ENCODE results near the gene ZBTB48. TPM values are rescaled to one million over a fixed set of nuclear protein-coding genes. Genes with fewer than 3 reads are reported as not detected.
"Not testable (repeated sequence)": the region's sequence is repeated elsewhere in the genome, so short reads cannot be mapped to it uniquely, and the experiment has no call there.

ZBTB48 gene
- total RNA-seq, 1 donor from 2014 or later = 49.7 TPM

DNA sequence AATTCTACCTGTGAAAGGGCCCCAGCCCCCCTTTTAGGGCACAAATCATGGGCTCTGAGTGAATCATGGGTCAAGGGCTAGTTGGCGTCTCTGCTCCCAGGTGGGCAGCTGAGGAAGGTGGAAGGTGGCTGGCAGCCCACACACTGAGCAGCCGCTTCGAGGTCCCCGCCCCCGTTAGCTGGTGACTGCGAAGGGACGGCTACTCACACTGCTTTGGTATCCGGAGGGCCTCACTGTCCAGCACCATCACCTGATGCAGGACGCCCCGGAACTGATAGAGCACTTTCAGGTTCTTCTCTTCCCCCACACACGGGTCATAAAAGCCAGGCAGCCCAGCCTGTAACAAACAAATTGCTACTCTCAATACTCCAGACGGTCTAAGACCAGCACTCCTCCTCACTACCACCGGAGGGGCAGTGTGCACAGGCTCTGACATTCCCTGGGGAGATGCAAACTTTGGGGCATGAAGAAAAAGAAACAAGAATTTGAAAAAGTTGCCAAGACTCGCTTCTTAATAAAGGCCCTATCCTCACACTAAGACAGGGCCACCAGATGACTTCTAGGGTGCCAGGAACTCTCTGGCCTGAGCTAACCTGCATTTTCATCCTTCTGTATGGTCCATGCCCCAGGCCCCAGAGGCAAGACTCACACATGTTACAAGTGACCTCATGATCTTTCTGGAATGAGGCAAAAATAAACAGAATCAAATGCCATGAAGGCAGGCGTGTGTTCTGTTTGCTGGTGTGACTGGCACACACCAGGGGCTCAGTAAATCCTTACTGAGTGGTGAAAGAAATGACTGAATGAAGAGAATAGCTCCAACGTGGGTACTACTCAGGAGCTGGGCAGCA lies 56.3 kb downstream of the ZBTB48 start:
- no peak for DNase-seq (ENCODE audit: low spot score, unreplicated experiment)
- Mint-ChIP-seq H3K9me3 (ENCODE audit: low read depth) (no peaks in the 10 kb centered on the region), H3K4me3 (ENCODE audit: low read depth) (no peak overlapping the region), H3K27me3 (no peaks in the 10 kb centered on the region), H3K4me1 (ENCODE audit: low read depth) (no peaks in the 10 kb centered on the region), H3K36me3 (ENCODE audit: insufficient read depth) (peaks cover 20% of the 10 kb centered on the region), H3K27ac (no peak overlapping the region)
- TF ChIP-seq, protein P1, sequence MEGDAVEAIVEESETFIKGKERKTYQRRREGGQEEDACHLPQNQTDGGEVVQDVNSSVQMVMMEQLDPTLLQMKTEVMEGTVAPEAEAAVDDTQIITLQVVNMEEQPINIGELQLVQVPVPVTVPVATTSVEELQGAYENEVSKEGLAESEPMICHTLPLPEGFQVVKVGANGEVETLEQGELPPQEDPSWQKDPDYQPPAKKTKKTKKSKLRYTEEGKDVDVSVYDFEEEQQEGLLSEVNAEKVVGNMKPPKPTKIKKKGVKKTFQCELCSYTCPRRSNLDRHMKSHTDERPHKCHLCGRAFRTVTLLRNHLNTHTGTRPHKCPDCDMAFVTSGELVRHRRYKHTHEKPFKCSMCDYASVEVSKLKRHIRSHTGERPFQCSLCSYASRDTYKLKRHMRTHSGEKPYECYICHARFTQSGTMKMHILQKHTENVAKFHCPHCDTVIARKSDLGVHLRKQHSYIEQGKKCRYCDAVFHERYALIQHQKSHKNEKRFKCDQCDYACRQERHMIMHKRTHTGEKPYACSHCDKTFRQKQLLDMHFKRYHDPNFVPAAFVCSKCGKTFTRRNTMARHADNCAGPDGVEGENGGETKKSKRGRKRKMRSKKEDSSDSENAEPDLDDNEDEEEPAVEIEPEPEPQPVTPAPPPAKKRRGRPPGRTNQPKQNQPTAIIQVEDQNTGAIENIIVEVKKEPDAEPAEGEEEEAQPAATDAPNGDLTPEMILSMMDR (IDR thresholded peaks at IDR 0.05; ENCODE audit: unreplicated experiment) = no peak

DNA sequence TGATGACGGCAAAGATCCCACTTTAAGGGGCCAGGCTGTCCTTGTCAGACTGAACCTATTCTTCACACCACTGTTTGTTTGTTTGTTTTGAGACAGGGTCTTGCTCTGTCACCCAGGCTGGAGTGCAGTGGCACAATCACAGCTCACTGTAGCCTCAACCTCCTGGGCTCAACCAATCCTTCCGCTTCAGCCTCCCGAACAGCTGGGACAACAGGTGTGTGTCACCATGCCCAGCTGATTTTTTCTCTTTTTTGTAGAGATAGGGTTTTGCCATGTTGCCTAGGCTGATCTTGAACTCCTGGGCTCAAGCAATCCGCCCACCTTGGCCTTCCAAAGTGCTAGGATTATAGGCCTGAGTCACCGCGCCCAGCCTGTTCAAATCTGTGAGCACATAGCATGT lies 57.0 kb downstream of the ZBTB48 start:
- Mint-ChIP-seq H3K27ac (peak overlapping the region; percentile 20), H3K36me3 (ENCODE audit: insufficient read depth) (peaks cover 23% of the 10 kb centered on the region)
- not testable (repeated sequence) for H3K4me3 Mint-ChIP-seq (ENCODE audit: low read depth); DNase-seq (ENCODE audit: low spot score, unreplicated experiment); H3K9me3 Mint-ChIP-seq (ENCODE audit: low read depth); H3K27me3 Mint-ChIP-seq; H3K4me1 Mint-ChIP-seq (ENCODE audit: low read depth)

DNA sequence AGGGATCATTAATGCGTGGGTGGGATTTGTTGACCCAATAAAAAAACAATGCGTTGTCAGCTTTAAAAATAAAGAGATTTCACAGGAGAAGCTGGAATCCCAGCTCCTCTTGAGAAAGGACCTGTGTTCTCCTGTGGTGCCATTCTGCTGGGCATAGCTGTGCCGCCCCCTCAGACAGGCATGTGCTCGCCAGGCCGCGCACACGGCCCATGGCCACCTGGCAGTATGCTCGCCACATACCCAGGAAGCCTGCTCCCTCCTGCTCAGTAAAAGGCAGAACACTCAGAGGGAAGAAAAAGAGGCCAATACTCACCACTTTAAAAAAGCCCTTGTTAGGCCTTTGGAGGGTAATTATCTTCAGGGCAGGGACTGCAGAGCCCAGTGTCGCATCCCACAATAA lies 58.0 kb downstream of the ZBTB48 start:
- no peak for DNase-seq (ENCODE audit: low spot score, unreplicated experiment)
- TF ChIP-seq, protein P1 (IDR thresholded peaks at IDR 0.05; ENCODE audit: unreplicated experiment) = no peak

DNA sequence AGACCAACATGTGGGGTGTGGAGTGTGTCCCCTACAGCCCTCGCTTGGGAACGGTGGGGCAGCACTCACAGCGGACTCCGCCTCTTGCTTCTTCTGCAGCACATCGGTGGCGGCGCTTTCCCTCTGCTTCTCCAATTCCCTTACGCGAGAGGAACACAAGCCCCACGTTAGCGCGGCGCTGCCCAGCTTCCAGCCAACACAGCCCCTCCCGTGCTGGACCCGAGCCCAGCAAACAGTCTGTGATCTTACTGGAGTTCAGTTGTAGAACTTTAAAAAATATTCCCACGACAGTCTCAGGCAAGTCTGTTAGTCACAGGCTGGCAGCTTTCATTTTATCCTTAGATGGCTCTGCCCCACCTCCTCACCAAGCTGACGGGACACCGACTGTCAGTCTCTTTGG lies 58.4 kb downstream of the ZBTB48 start:
- Mint-ChIP-seq H3K9me3 (ENCODE audit: low read depth) (no peaks in the 10 kb centered on the region), H3K27me3 (no peaks in the 10 kb centered on the region), H3K36me3 (ENCODE audit: insufficient read depth) (peaks cover 27% of the 10 kb centered on the region), H3K27ac (no peak overlapping the region), H3K4me3 (ENCODE audit: low read depth) (no peak overlapping the region), H3K4me1 (ENCODE audit: low read depth) (no peaks in the 10 kb centered on the region)
- no peak for DNase-seq (ENCODE audit: low spot score, unreplicated experiment)
- TF ChIP-seq, protein P1 (IDR thresholded peaks at IDR 0.05; ENCODE audit: unreplicated experiment) = no peak

More for the DNA sequence above, 58.0 kb downstream of the ZBTB48 start:
- Mint-ChIP-seq H3K27ac (no peak overlapping the region), H3K9me3 (ENCODE audit: low read depth) (no peaks in the 10 kb centered on the region), H3K27me3 (no peaks in the 10 kb centered on the region), H3K36me3 (ENCODE audit: insufficient read depth) (peaks cover 28% of the 10 kb centered on the region), H3K4me3 (ENCODE audit: low read depth) (no peak overlapping the region), H3K4me1 (ENCODE audit: low read depth) (no peaks in the 10 kb centered on the region)

Other genes with a start within 250 kb of the ZBTB48 start
- gene ACOT7, start 186.2 kb upstream of the ZBTB48 start, total RNA-seq = 30.2 and 30.3 TPM in 2 replicates
- 0.07 and 0.12 TPM in 2 replicates for gene HES2, start 160.1 kb upstream of the ZBTB48 start, total RNA-seq
- 49.5 and 54.0 TPM in 2 replicates for gene ESPN, start 155.2 kb upstream of the ZBTB48 start, total RNA-seq
- gene TNFRSF25, start 113.8 kb upstream of the ZBTB48 start, total RNA-seq = 68.3 and 68.9 TPM in 2 replicates
- 72.3 and 77.0 TPM in 2 replicates for gene PLEKHG5, start 88.3 kb upstream of the ZBTB48 start, total RNA-seq
- 44.1 and 49.5 TPM in 2 replicates for gene NOL9, start 25.5 kb upstream of the ZBTB48 start, total RNA-seq
- gene TAS1R1, start 24.7 kb upstream of the ZBTB48 start, total RNA-seq = not detected in 2 replicates
- 21.0 and 21.3 TPM in 2 replicates for gene KLHL21, start 22.9 kb downstream of the ZBTB48 start, total RNA-seq
- 29.1 TPM in 2 replicates for gene PHF13, start 33.7 kb downstream of the ZBTB48 start, total RNA-seq
- gene THAP3, start 44.9 kb downstream of the ZBTB48 start, total RNA-seq = 22.9 TPM in 2 replicates
- gene DNAJC11, start 121.8 kb downstream of the ZBTB48 start, total RNA-seq = 64.1 and 65.8 TPM in 2 replicates
- gene CAMTA1, start 205.5 kb downstream of the ZBTB48 start, total RNA-seq = 89.1 and 99.0 TPM in 2 replicates